ENCODE measurements around the gene AIG1. TPM values are rescaled to one million over a fixed set of nuclear protein-coding genes. Genes with fewer than 3 reads are reported as not detected.

Gene AIG1
- total and polyA plus RNA-seq, 2 donors = 9.1 to 16.5 TPM

DNA sequence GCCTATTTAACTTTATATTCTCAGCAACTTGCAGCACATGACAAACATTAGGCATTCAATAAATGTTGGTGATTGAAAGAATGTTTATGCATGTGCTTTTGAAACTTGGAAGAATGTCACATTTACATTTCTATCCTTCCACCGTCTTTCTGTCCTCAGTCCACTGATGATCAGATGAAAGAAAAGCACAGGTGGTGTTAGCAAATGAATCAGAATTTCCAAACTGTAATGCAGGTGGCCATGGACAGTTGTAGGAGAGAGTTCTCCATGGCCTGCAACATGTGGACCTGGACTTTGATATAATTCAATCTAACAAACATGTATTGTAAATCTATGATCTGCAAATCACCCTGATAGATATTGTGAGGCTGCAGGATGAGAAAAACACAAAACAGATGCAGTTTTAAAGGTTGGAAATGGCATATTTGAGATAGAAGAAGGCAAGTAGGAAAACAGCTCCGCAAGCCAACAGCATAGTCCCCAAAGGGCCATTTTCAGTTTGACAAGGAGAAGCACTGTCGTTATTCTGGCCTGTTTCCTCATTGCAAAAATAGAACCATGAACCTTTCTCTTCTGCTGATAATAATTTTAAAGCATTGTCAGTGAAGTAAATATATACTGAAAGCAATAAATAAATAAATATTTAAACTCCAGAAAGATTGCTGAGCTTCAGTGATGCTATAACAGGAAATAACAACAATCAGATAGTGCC is 119.4 kb downstream of the AIG1 start:
- no peaks in the 10 kb centered on the region for H3K36me3 ChIP-seq (ENCODE audit: control insufficient read depth in 2 of 2, insufficient read depth in 2 of 2, low read length in 1 of 2)
- 97% methylated on average over 3 of the region's 3 CpGs for WGBS

DNA sequence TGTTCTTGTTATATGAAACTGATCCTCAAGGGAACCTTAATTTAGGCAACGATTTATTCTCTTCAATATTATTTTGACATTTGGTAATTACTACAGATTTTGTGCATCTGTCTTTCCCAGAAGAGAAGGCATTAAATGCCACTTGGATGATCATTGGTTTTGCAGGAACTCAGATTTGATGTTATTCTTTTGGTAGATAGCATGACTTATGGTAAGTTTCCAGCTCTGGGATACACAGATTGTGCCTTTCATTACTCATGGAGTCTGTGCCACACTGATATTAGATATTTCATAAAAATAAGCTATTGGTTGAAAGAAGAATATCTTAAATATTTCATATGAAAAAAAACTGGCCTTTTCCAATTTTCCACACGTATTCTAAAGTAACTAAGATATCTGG is 120.1 kb downstream of the AIG1 start:
- H3K4me3 ChIP-seq (ENCODE audit: low read length in 2 of 2) = no peak overlapping the region
- no peak for DNase-seq (ENCODE audit: low read depth in 6 of 9, low spot score in 9 of 9)
- peaks cover 0 to 10% of the 10 kb centered on the region in 2 donors for H3K9me3 ChIP-seq (ENCODE audit: control insufficient read depth in 2 of 2, insufficient read depth in 1 of 2, low read length in 1 of 2)
- 95% methylated on average over 2 of the region's 2 CpGs for WGBS
- H3K27me3 ChIP-seq (ENCODE audit: control insufficient read depth in 2 of 2, insufficient read depth in 1 of 2, low read length in 1 of 2) = no peaks in the 10 kb centered on the region
- no peaks in the 10 kb centered on the region for H3K4me1 ChIP-seq (ENCODE audit: control insufficient read depth in 2 of 2, insufficient read depth in 2 of 2, low read length in 2 of 2)
- no peak overlapping the region for H3K27ac ChIP-seq (ENCODE audit: low read depth in 1 of 2, low read length in 1 of 2)
- H3K36me3 ChIP-seq (ENCODE audit: control insufficient read depth in 2 of 2, insufficient read depth in 2 of 2, low read length in 1 of 2) = no peaks in the 10 kb centered on the region

More for the DNA sequence above, 119.4 kb downstream of the AIG1 start:
- Histone ChIP-seq H3K4me3 (ENCODE audit: low read length in 2 of 2) (no peak overlapping the region), H3K9me3 (ENCODE audit: control insufficient read depth in 2 of 2, insufficient read depth in 1 of 2, low read length in 1 of 2) (peaks cover 0 to 12% of the 10 kb centered on the region in 2 donors), H3K27ac (ENCODE audit: low read depth in 1 of 2, low read length in 1 of 2) (no peak overlapping the region), H3K4me1 (ENCODE audit: control insufficient read depth in 2 of 2, insufficient read depth in 2 of 2, low read length in 2 of 2) (no peaks in the 10 kb centered on the region), H3K27me3 (ENCODE audit: control insufficient read depth in 2 of 2, insufficient read depth in 1 of 2, low read length in 1 of 2) (no peaks in the 10 kb centered on the region)
- DNase-seq (ENCODE audit: low read depth in 6 of 9, low spot score in 9 of 9) = no peak

DNA sequence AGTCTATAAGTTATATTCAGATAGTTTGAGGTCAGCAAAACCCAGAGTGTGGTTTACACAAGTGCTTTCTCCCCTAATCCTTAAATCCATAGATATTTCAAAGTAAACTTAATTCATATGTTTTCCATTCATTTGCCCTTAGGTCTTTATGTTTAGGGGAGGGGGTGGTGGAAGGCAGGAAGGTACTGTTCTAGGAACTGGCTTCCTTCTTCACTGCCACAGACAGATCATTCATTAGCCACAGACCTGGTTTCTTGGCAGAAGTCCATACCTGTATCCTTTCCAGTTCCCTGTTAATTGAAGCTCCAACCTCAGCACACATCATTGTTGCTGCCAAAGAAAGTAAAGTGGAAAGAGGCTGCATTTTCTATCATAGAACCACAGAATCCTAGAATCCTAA is 123.0 kb downstream of the AIG1 start:
- H3K9me3 ChIP-seq (ENCODE audit: control insufficient read depth in 2 of 2, insufficient read depth in 1 of 2, low read length in 1 of 2) = no peaks in the 10 kb centered on the region
- no peak overlapping the region for H3K4me3 ChIP-seq (ENCODE audit: low read length in 2 of 2)
- no peaks in the 10 kb centered on the region for H3K4me1 ChIP-seq (ENCODE audit: control insufficient read depth in 2 of 2, insufficient read depth in 2 of 2, low read length in 2 of 2)
- no peak overlapping the region for H3K27ac ChIP-seq (ENCODE audit: low read depth in 1 of 2, low read length in 1 of 2)
- DNase-seq (ENCODE audit: low read depth in 6 of 9, low spot score in 9 of 9) = no peak
- H3K36me3 ChIP-seq (ENCODE audit: control insufficient read depth in 2 of 2, insufficient read depth in 2 of 2, low read length in 1 of 2) = no peaks in the 10 kb centered on the region
- no peaks in the 10 kb centered on the region for H3K27me3 ChIP-seq (ENCODE audit: control insufficient read depth in 2 of 2, insufficient read depth in 1 of 2, low read length in 1 of 2)

DNA sequence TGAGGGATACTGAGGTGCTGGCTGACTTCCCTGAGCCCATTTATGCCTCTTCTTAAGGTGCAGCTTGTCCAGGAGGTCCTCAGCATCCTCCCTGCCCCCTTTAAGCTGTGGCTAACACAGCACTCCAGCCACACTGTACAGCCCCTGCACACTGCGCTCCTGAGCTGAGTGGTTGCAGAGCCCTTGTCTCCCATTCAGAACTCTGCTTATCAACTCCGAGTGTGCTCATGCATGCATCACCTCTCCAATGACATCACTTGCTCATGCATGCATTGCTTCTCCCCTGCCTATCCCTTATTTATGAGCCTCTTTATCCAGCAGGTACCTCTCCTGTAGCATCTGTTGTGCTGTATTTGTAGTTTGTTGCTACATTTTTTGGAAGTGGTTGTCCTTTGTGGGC is 124.6 kb downstream of the AIG1 start:
- Histone ChIP-seq H3K27ac (ENCODE audit: low read depth in 1 of 2, low read length in 1 of 2) (no peak overlapping the region), H3K36me3 (ENCODE audit: control insufficient read depth in 2 of 2, insufficient read depth in 2 of 2, low read length in 1 of 2) (no peaks in the 10 kb centered on the region), H3K9me3 (ENCODE audit: control insufficient read depth in 2 of 2, insufficient read depth in 1 of 2, low read length in 1 of 2) (no peaks in the 10 kb centered on the region), H3K27me3 (ENCODE audit: control insufficient read depth in 2 of 2, insufficient read depth in 1 of 2, low read length in 1 of 2) (no peaks in the 10 kb centered on the region), H3K4me3 (ENCODE audit: low read length in 2 of 2) (no peak overlapping the region), H3K4me1 (ENCODE audit: control insufficient read depth in 2 of 2, insufficient read depth in 2 of 2, low read length in 2 of 2) (no peaks in the 10 kb centered on the region)
- DNase-seq (ENCODE audit: low read depth in 6 of 9, low spot score in 9 of 9) = no peak
- 96% methylated on average over 2 of the region's 2 CpGs for WGBS

DNA sequence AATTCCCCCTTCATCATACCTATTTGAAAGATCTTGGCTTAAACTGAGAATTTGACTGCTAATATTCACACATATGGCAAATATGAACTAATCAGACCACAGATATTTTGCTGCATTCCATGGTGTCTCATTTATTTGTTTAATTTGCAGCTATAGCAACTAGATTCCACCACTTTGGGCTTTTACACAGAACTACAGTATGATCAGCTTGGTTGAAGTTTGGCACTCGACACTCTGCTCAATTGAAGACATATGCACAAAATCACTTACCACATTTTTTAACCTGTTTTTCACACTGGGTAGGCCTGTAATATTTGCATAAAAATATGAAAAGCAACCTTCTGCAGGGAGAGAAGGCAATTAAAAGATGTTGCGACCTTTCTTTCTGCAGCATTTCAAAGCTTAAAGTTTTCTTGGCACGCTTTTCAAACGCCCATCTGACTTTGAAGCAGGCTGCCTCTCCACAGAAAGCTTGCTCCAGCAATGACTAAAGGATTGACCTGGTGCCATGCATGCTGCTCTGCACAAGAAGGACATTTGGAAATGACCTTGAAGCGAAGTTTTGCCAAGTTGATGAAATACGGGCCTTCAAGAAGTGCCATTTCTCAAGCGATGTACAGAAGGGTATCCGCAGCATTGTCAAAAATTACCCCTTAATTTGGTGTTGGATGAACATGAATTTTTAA is 126.7 kb downstream of the AIG1 start:
- H3K4me3 ChIP-seq (ENCODE audit: low read length in 2 of 2) = no peak overlapping the region
- DNase-seq (ENCODE audit: low read depth in 6 of 9, low spot score in 9 of 9) = no peak
- H3K27ac ChIP-seq (ENCODE audit: low read depth in 1 of 2, low read length in 1 of 2) = no peak overlapping the region
- no peaks in the 10 kb centered on the region for H3K9me3 ChIP-seq (ENCODE audit: control insufficient read depth in 2 of 2, insufficient read depth in 1 of 2, low read length in 1 of 2)
- no peaks in the 10 kb centered on the region for H3K27me3 ChIP-seq (ENCODE audit: control insufficient read depth in 2 of 2, insufficient read depth in 1 of 2, low read length in 1 of 2)
- no peaks in the 10 kb centered on the region for H3K4me1 ChIP-seq (ENCODE audit: control insufficient read depth in 2 of 2, insufficient read depth in 2 of 2, low read length in 2 of 2)
- H3K36me3 ChIP-seq (ENCODE audit: control insufficient read depth in 2 of 2, insufficient read depth in 2 of 2, low read length in 1 of 2) = no peaks in the 10 kb centered on the region
- WGBS = 95% methylated on average over 8 of the region's 8 CpGs

DNA sequence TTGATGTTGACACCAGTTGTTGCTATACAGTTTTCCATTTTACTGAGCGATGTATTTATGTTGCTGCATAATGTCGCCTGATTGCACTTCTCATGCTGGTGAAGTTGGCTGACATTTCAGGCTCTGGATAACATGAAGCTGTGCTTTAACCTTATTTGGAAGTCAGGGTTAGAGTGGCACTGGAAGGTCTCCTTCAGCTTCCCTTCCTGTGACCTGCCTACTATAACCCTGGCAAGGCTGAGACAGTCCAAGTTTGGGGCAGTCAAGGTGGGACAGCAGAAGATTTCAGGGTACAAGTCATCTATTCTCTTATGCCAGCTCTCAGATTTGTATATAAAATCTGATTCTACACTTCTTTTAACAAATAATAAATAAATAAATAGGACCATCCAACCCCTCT is 127.6 kb downstream of the AIG1 start:
- Histone ChIP-seq H3K9me3 (ENCODE audit: control insufficient read depth in 2 of 2, insufficient read depth in 1 of 2, low read length in 1 of 2) (no peaks in the 10 kb centered on the region), H3K27me3 (ENCODE audit: control insufficient read depth in 2 of 2, insufficient read depth in 1 of 2, low read length in 1 of 2) (no peaks in the 10 kb centered on the region), H3K4me3 (ENCODE audit: low read length in 2 of 2) (no peak overlapping the region), H3K27ac (ENCODE audit: low read depth in 1 of 2, low read length in 1 of 2) (no peak overlapping the region), H3K36me3 (ENCODE audit: control insufficient read depth in 2 of 2, insufficient read depth in 2 of 2, low read length in 1 of 2) (no peaks in the 10 kb centered on the region), H3K4me1 (ENCODE audit: control insufficient read depth in 2 of 2, insufficient read depth in 2 of 2, low read length in 2 of 2) (no peaks in the 10 kb centered on the region)
- 97% methylated on average over 2 of the region's 2 CpGs for WGBS
- DNase-seq (ENCODE audit: low read depth in 6 of 9, low spot score in 9 of 9) = no peak

DNA sequence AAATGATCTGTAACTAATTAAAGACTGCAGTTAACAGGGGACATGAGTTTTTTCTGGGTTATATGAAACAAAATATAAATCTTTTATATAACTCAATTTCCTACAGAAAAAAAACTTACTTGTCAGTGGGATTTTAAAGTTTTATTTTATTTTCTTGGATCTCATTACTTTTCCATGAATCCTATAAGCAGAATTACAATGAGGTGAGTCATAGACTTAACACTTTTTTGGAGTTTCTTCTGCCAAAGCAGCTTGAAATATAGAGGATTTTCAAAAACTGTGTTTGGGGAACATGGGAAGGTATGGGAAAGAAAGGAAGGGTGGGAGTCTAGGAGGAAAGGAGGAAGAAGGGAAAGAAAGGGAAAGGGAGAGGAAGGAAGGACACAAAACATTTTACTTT is 130.7 kb downstream of the AIG1 start:
- no peaks in the 10 kb centered on the region for H3K27me3 ChIP-seq (ENCODE audit: control insufficient read depth in 2 of 2, insufficient read depth in 1 of 2, low read length in 1 of 2)
- DNase-seq (ENCODE audit: low read depth in 6 of 9, low spot score in 9 of 9) = no peak
- no peak overlapping the region for H3K27ac ChIP-seq (ENCODE audit: low read depth in 1 of 2, low read length in 1 of 2)
- H3K4me1 ChIP-seq (ENCODE audit: control insufficient read depth in 2 of 2, insufficient read depth in 2 of 2, low read length in 2 of 2) = no peaks in the 10 kb centered on the region
- no peaks in the 10 kb centered on the region for H3K9me3 ChIP-seq (ENCODE audit: control insufficient read depth in 2 of 2, insufficient read depth in 1 of 2, low read length in 1 of 2)
- no peaks in the 10 kb centered on the region for H3K36me3 ChIP-seq (ENCODE audit: control insufficient read depth in 2 of 2, insufficient read depth in 2 of 2, low read length in 1 of 2)
- no peak overlapping the region for H3K4me3 ChIP-seq (ENCODE audit: low read length in 2 of 2)

DNA sequence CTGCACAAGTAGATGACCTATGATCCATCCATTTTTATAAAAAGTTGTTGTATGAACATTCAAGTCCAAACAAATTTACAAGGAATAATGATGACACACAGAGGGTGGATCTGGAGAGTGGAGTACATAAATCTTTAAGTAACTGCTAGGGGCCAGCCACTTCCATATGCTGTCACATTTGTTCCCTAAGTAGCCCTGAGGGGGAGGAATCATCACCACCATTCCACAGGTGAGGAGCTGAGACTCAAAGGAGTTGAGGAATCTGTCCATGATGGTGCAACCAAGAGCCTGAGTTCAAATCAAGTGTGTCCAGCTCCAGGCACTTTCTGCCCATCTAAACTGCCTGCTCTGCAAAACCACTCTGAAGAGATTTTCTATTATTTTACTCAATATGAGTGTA is 132.1 kb downstream of the AIG1 start:
- Histone ChIP-seq H3K27me3 (ENCODE audit: control insufficient read depth in 2 of 2, insufficient read depth in 1 of 2, low read length in 1 of 2) (no peaks in the 10 kb centered on the region), H3K4me3 (ENCODE audit: low read length in 2 of 2) (no peak overlapping the region), H3K27ac (ENCODE audit: low read depth in 1 of 2, low read length in 1 of 2) (no peak overlapping the region), H3K36me3 (ENCODE audit: control insufficient read depth in 2 of 2, insufficient read depth in 2 of 2, low read length in 1 of 2) (no peaks in the 10 kb centered on the region), H3K9me3 (ENCODE audit: control insufficient read depth in 2 of 2, insufficient read depth in 1 of 2, low read length in 1 of 2) (no peaks in the 10 kb centered on the region), H3K4me1 (ENCODE audit: control insufficient read depth in 2 of 2, insufficient read depth in 2 of 2, low read length in 2 of 2) (no peaks in the 10 kb centered on the region)
- DNase-seq (ENCODE audit: low read depth in 6 of 9, low spot score in 9 of 9) = no peak

DNA sequence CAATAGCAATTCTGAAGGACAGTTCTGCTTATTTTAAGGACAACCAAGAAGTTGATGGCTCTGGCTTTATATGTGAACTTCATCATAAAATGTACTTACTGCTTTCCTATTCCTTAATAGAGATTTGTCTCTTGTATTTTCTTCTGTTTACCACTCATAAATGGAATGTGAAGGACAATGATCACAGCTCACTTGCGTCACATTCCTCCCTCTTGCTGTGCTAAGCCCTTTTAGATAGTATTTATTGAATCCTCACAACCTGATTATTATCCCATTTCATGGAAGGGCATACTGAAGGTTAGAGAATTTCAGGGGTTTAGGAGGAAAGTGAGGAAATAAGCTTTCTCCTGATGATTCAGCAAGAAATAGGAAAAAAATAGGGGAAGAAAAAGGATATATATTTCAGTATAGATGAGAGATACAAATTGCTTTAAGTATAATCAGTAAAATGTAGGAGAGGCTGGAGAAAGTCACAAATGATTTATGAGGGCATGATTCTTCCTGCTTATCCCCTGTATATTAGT is 132.9 kb downstream of the AIG1 start:
- Histone ChIP-seq H3K27me3 (ENCODE audit: control insufficient read depth in 2 of 2, insufficient read depth in 1 of 2, low read length in 1 of 2) (no peaks in the 10 kb centered on the region), H3K4me1 (ENCODE audit: control insufficient read depth in 2 of 2, insufficient read depth in 2 of 2, low read length in 2 of 2) (no peaks in the 10 kb centered on the region), H3K4me3 (ENCODE audit: low read length in 2 of 2) (no peak overlapping the region), H3K36me3 (ENCODE audit: control insufficient read depth in 2 of 2, insufficient read depth in 2 of 2, low read length in 1 of 2) (no peaks in the 10 kb centered on the region), H3K27ac (ENCODE audit: low read depth in 1 of 2, low read length in 1 of 2) (no peak overlapping the region), H3K9me3 (ENCODE audit: control insufficient read depth in 2 of 2, insufficient read depth in 1 of 2, low read length in 1 of 2) (no peaks in the 10 kb centered on the region)
- DNase-seq (ENCODE audit: low read depth in 6 of 9, low spot score in 9 of 9) = no peak
- WGBS = 100% methylated on average over 1 of the region's 1 CpG
